GM12878 (cell line): ENCODE data around the gene CNRIP1. TPM values are rescaled to one million over a fixed set of nuclear protein-coding genes. Genes with fewer than 3 reads are reported as not detected.
A peak's percentile ranks its signal among the peaks of the same experiment; 100 is the strongest.

Source experiments
- ATF2 ChIP-seq: IDR thresholded peaks from 2 replicates; pipeline ENCODE4 v1.6.1; 2012; ENCODE audit warnings: low read length, inconsistent platforms
- BMI1 ChIP-seq: fragments of 450-650 bp; IDR thresholded peaks from 2 replicates; pipeline ENCODE4 v1.6.1; 2016; ENCODE audit warnings: mild to moderate bottlenecking, moderate library complexity, borderline replicate concordance
- CEBPB ChIP-seq, 2 experiments: fragments of 150-350 bp in 1 of 2; IDR thresholded peaks; 2 replicates each; pipeline ENCODE4 v1.6.1; 2012 to 2014; ENCODE audit warnings: low read depth in 2 of 2, low read length in 2 of 2, borderline replicate concordance in 1 of 2, inconsistent platforms in 1 of 2
- CREB1 ChIP-seq: IDR thresholded peaks from 2 replicates; pipeline ENCODE4 v1.6.1; 2012; ENCODE audit warnings: low read depth, mild to moderate bottlenecking, inconsistent platforms
- CUX1 ChIP-seq: IDR thresholded peaks from 2 replicates; pipeline ENCODE4 v1.6.1; 2012; ENCODE audit warnings: improper control_type of control experiment, low read depth, low read length; ENCODE audit not compliant: insufficient replicate concordance
- HDAC2 ChIP-seq: fragments of 200-600 bp; sonication (generic); IDR thresholded peaks from 2 replicates; pipeline ENCODE4 v1.6.1; 2017
- HDGF ChIP-seq: fragments of 450-650 bp; IDR thresholded peaks from 2 replicates; pipeline ENCODE4 v1.6.1; 2016; ENCODE audit warnings: antibody characterized with exemption
- IRF3 ChIP-seq: fragments of 450-650 bp; IDR thresholded peaks from 2 replicates; pipeline ENCODE4 v1.6.1; 2014; ENCODE audit warnings: mild to moderate bottlenecking
- MTA3 ChIP-seq: IDR thresholded peaks from 2 replicates; pipeline ENCODE4 v1.6.1; 2012; ENCODE audit warnings: low read length, inconsistent platforms, borderline replicate concordance
- NFYA ChIP-seq: IDR thresholded peaks from 2 replicates; pipeline ENCODE4 v1.6.1; 2011; ENCODE audit warnings: low read depth, mild to moderate bottlenecking, low read length, improper control_type of control experiment, borderline replicate concordance
- NRF1 ChIP-seq: conservative IDR thresholded peaks from 2 replicates; pipeline ENCODE4 v1.6.1; 2011; ENCODE audit warnings: mild to moderate bottlenecking, low read depth, low read length, improper control_type of control experiment
- SIX5 ChIP-seq: IDR thresholded peaks from 2 replicates; pipeline ENCODE4 v1.6.1; 2011; ENCODE audit warnings: mild to moderate bottlenecking, low read depth, low read length, moderate library complexity; ENCODE audit not compliant: severe bottlenecking
- SKIL ChIP-seq: fragments of 450-650 bp; IDR thresholded peaks from 2 replicates; pipeline ENCODE4 v1.6.1; 2017; ENCODE audit warnings: mild to moderate bottlenecking, low read depth, inconsistent platforms; ENCODE audit not compliant: poor library complexity, severe bottlenecking
- SUZ12 ChIP-seq: fragments of 200-600 bp; sonication (generic); IDR thresholded peaks from one replicate; pipeline ENCODE4 v1.6.1; 2018; ENCODE audit warnings: antibody characterized with exemption, mild to moderate bottlenecking; ENCODE audit not compliant: unreplicated experiment
- TCF3 ChIP-seq: IDR thresholded peaks from 2 replicates; pipeline ENCODE4 v1.6.1; 2012; ENCODE audit warnings: low read depth, mild to moderate bottlenecking, low read length, borderline replicate concordance; ENCODE audit not compliant: insufficient read depth
- ZBED1 ChIP-seq: IDR thresholded peaks from 2 replicates; pipeline ENCODE4 v1.6.1; 2016; ENCODE audit warnings: borderline replicate concordance
- ZBTB33 ChIP-seq: fragments of 450-650 bp; IDR thresholded peaks from 2 replicates; pipeline ENCODE4 v1.6.1; 2017; ENCODE audit warnings: mild to moderate bottlenecking
- ZNF217 ChIP-seq: fragments of 450-650 bp; IDR thresholded peaks from 2 replicates; pipeline ENCODE4 v1.6.1; 2017; ENCODE audit warnings: antibody characterized with exemption, mild to moderate bottlenecking
- polyA plus RNA-seq, 11 experiments: library from polyadenylated mRNA; depleted of rRNA in 4 of 11; unstranded in 6 of 11; stranded (reverse) in 5 of 11; fragments of >200 nt; fragmentation: Nextera tagmentation in 4 of 11; fragmentation: Illumina TruSeq in 1 of 11; extraction: Ambion mirVana in 4 of 11; extraction: Trizol in 1 of 11; gene quantifications; 1 replicate in 1 of 11; 2 replicates in 10 of 11; pipeline versions ENCODE4 v1.2.1 to v1.2.3, GENCODE V29; 2011 to 2016; ENCODE audit warnings: inconsistent platforms in 2 of 11, missing spikeins in 2 of 11, low read depth in 1 of 11
- total RNA-seq, 4 experiments: library from RNA; depleted of rRNA in 3 of 4; stranded (reverse); fragments of >200 nt in 3 of 4; fragmentation: Illumina TruSeq in 1 of 4; extraction: Trizol in 1 of 4; gene quantifications; 2 replicates each; pipeline versions ENCODE4 v1.2.1 to v1.2.3, GENCODE V29; 2013 to 2021

CNRIP1 gene
- total and polyA plus RNA-seq, 10 of the 15 experiments (the other 5 are each of a cell fraction or from before 2014, with no cell fraction given): not detected

- TF ChIP-seq SKIL: no peak
- peak; percentile 94 for TF ChIP-seq CREB1
- TF ChIP-seq HDAC2: no peak
- no peak for TF ChIP-seq NRF1
- TF ChIP-seq SUZ12: no peak
- no peak for TF ChIP-seq IRF3
- no peak for TF ChIP-seq BMI1
- TF ChIP-seq CEBPB (IDR thresholded peaks at IDR 0.05; ENCODE audit: borderline replicate concordance in 1 of 2, low read depth in 2 of 2, low read length in 2 of 2): no peak
- TF ChIP-seq ZBED1: peak; percentile 68; the same call in 1 of the 2 replicates
- no peak; the same call in 1 of the 2 replicates for TF ChIP-seq MTA3
- no peak for TF ChIP-seq SIX5
- no peak for TF ChIP-seq NFYA
- TF ChIP-seq CUX1: no peak
- TF ChIP-seq ZNF217: no peak
- no peak for TF ChIP-seq ZBTB33
- TF ChIP-seq TCF3: no peak
- peak; percentile 85 for TF ChIP-seq HDGF
- no peak for TF ChIP-seq ATF2
Measured at GRCh38 chr2:68252400-68253218, 67.1 kb downstream of the CNRIP1 start, which contains the start of gene PPP3R1 (continued).
